ENCODE data around the gene PDGFD.

- TF ChIP-seq MXI1 (conservative IDR thresholded peaks at IDR 0.05; ENCODE audit: poor library complexity, severe bottlenecking) (no peak), TAF1 (IDR thresholded peaks at IDR 0.05; ENCODE audit: low read depth) (no peak)
- TF ChIP-seq, protein P1, sequence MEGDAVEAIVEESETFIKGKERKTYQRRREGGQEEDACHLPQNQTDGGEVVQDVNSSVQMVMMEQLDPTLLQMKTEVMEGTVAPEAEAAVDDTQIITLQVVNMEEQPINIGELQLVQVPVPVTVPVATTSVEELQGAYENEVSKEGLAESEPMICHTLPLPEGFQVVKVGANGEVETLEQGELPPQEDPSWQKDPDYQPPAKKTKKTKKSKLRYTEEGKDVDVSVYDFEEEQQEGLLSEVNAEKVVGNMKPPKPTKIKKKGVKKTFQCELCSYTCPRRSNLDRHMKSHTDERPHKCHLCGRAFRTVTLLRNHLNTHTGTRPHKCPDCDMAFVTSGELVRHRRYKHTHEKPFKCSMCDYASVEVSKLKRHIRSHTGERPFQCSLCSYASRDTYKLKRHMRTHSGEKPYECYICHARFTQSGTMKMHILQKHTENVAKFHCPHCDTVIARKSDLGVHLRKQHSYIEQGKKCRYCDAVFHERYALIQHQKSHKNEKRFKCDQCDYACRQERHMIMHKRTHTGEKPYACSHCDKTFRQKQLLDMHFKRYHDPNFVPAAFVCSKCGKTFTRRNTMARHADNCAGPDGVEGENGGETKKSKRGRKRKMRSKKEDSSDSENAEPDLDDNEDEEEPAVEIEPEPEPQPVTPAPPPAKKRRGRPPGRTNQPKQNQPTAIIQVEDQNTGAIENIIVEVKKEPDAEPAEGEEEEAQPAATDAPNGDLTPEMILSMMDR (IDR thresholded peaks at IDR 0.05; ENCODE audit: poor library complexity, severe bottlenecking) = no peak
Measured at GRCh38 chr11:104078245-104078644, 85.7 kb downstream of the PDGFD start.

All from neural cell (in vitro differentiated cells).